DMS53 (cell line): Measurements from ENCODE around the gene SELENOT.
"Not testable (repeated sequence)": the region's sequence is repeated elsewhere in the genome, so short reads cannot be mapped to it uniquely, and the experiment has no call there.

Experiments
- DNase-seq: peaks from one replicate; lab custom pipeline; 2025; lab: John Stamatoyannopoulos, UW

SELENOT gene

GRCh38 chr3:150607267-150608065 is 4.3 kb downstream of the SELENOT start:
- no peak for DNase-seq

- DNase-seq, result no peak
These were observed 6.9 kb downstream of the SELENOT start for GRCh38 chr3:150609988-150610387.

GRCh38 chr3:150610785-150611184 is 7.7 kb downstream of the SELENOT start:
- peak; percentile 17 for DNase-seq

GRCh38 chr3:150611666-150612065 is 8.5 kb downstream of the SELENOT start:
- DNase-seq, result no peak

- DNase-seq, result no peak
These were observed 9.4 kb downstream of the SELENOT start for GRCh38 chr3:150612494-150612893.

- no peak for DNase-seq
These were observed 9.9 kb downstream of the SELENOT start for GRCh38 chr3:150613034-150613433.

GRCh38 chr3:150613709-150614480 is 10.8 kb downstream of the SELENOT start:
- no peak for DNase-seq

GRCh38 chr3:150620002-150620689 is 17.0 kb downstream of the SELENOT start:
- DNase-seq, result no peak

GRCh38 chr3:150622955-150623354 is 19.8 kb downstream of the SELENOT start:
- not testable (repeated sequence) for DNase-seq

GRCh38 chr3:150623945-150624344 is 20.8 kb downstream of the SELENOT start:
- no peak for DNase-seq

- no peak for DNase-seq
These were observed 23.2 kb downstream of the SELENOT start for GRCh38 chr3:150626148-150626930.

- DNase-seq, result no peak
These were observed 24.4 kb downstream of the SELENOT start for GRCh38 chr3:150627557-150627956.

- no peak for DNase-seq
These were observed 28.5 kb downstream of the SELENOT start for GRCh38 chr3:150631515-150632221.

- DNase-seq, result no peak
These were observed 32.0 kb downstream of the SELENOT start for GRCh38 chr3:150635076-150635475.

- DNase-seq, result no peak
These were observed 32.4 kb downstream of the SELENOT start for GRCh38 chr3:150635526-150635925.

GRCh38 chr3:150636258-150636657 is 33.1 kb downstream of the SELENOT start:
- DNase-seq, result no peak

GRCh38 chr3:150639262-150639661 is 36.1 kb downstream of the SELENOT start:
- peak; percentile 2 for DNase-seq

- no peak for DNase-seq
These were observed 37.1 kb downstream of the SELENOT start for GRCh38 chr3:150640256-150640655.

- no peak for DNase-seq
These were observed 50.0 kb downstream of the SELENOT start for GRCh38 chr3:150653110-150653561.

- DNase-seq, result no peak
These were observed 53.2 kb downstream of the SELENOT start for GRCh38 chr3:150656316-150656715.
